ENCODE data around the gene AP1B1. TPM values are rescaled to one million over a fixed set of nuclear protein-coding genes. Genes with fewer than 3 reads are reported as not detected.

Gene AP1B1
- total and polyA plus RNA-seq, 2 of the 8 experiments (the other 6 are each of a cell fraction or from before 2014, with no cell fraction given), result 64.2 to 86.8 TPM

DNA sequence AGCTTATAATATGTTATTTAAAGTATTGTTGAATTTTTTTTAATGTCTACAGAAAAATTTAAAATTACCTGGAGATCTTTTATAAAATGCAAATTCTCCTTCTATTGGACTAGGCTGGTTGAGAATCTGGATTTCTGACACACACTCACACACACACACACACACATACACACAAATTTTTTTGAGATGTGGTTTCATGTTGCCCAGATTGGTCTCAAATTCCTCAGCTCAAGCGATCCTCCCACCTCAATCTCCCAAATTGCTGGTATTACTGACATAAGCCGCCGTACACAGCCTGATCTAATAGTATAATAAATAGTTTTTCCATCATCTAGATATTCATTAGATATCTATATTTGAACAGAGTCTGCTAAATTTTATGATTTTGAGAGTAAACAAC lies 45.5 kb upstream of the AP1B1 start:
- H4K8ac ChIP-seq (ENCODE audit: extremely low read depth, insufficient read depth, low read length), result no peak overlapping the region
- H3K18ac ChIP-seq (ENCODE audit: extremely low read depth, low read length), result no peak overlapping the region
- H2BK15ac ChIP-seq (ENCODE audit: low read length), result no peak overlapping the region
- FAIRE-seq, result no peak
- H3K79me2 ChIP-seq (ENCODE audit: control insufficient read depth in 1 of 2, insufficient read depth in 2 of 2, low read length in 2 of 2), result no peaks in the 10 kb centered on the region
- H3K23ac ChIP-seq (ENCODE audit: insufficient read length), result no peak overlapping the region
- H3K27me3 ChIP-seq (replicated peaks in 1 of 4; ENCODE audit: control insufficient read depth in 3 of 4, extremely low read depth in 1 of 4, insufficient read depth in 3 of 4, low read length in 3 of 4), result no peaks in the 10 kb centered on the region
- ChIA-PET CTCF (ENCODE audit: partially characterized antibody) (interaction anchor here (1.2 kb wide), 1 partner anchor 37 kb away, joined by 3 read pairs; no protein-coding TSS in a partner anchor), POLR2A (ENCODE audit: partially characterized antibody) (no interaction called here)
- H3K4me1 ChIP-seq (replicated peaks in 1 of 4; ENCODE audit: control insufficient read depth in 3 of 4, insufficient read depth in 4 of 4, low read length in 3 of 4), result peaks cover 0 to 4% (median 0%) of the 10 kb centered on the region in 4 experiments; a peak in 1 of 7 replicates
- no peaks in the 10 kb centered on the region for H3K23me2 ChIP-seq (ENCODE audit: low read depth, low read length)
- H4K5ac ChIP-seq (ENCODE audit: insufficient read length, low read depth, low read length), result no peak overlapping the region
- WGBS, 2 experiments (ENCODE audit: extremely low coverage in 1 of 2, insufficient coverage in 1 of 2, insufficient read length in 1 of 2, insufficient replicate concordance in 2 of 2, low coverage in 1 of 2, low lambda C conversion rate in 2 of 2, missing lambda C conversion rate in 1 of 2), result 94% methylated on average over 3 of the region's 3 CpGs; no CpG with 5 or more reads in 1 of the 2 experiments
- no peak overlapping the region for H3K9ac ChIP-seq (replicated peaks in 1 of 4; ENCODE audit: extremely low read depth in 1 of 4, low read depth in 3 of 4, low read length in 3 of 4)
- H2BK12ac ChIP-seq (ENCODE audit: low read depth, low read length), result no peak overlapping the region
- no peak overlapping the region for H2BK120ac ChIP-seq (replicated peaks; ENCODE audit: low read depth, low read length)
- no peak for DNase-seq (ENCODE audit: low read depth in 1 of 2, low spot score in 2 of 2)
- no peak overlapping the region for H3K4me2 ChIP-seq (ENCODE audit: insufficient read depth in 1 of 2, low read depth in 2 of 2, low read length in 2 of 2)
- no peak overlapping the region for H3K4me3 ChIP-seq (ENCODE audit: extremely low read depth in 1 of 4, insufficient read depth in 2 of 4, low read depth in 3 of 4, low read length in 4 of 4)
- no peak overlapping the region for H3K4ac ChIP-seq (replicated peaks; ENCODE audit: insufficient read length, low read depth, low read length)
- no peaks in the 10 kb centered on the region for H4K20me1 ChIP-seq (replicated peaks in 1 of 2; ENCODE audit: control insufficient read depth in 1 of 2, insufficient read depth in 2 of 2, low read length in 2 of 2)
- H2BK20ac ChIP-seq (ENCODE audit: low read length), result no peak overlapping the region
- H4K91ac ChIP-seq (replicated peaks; ENCODE audit: insufficient read length, low read length), result no peak overlapping the region
- H2BK5ac ChIP-seq (ENCODE audit: low read depth, low read length), result no peak overlapping the region
- no peak overlapping the region for H2AK5ac ChIP-seq (ENCODE audit: low read depth, low read length)
- H3K36me3 ChIP-seq (ENCODE audit: control insufficient read depth in 2 of 4, insufficient read depth in 4 of 4, low read length in 3 of 4), result no peaks in the 10 kb centered on the region
- no peak overlapping the region for H2AFZ ChIP-seq (ENCODE audit: low read length)
- no peaks in the 10 kb centered on the region for H3K79me1 ChIP-seq (ENCODE audit: low read depth, low read length)
- H3K27ac ChIP-seq (ENCODE audit: low read depth, low read length), result no peak overlapping the region
- no peak overlapping the region for H3K14ac ChIP-seq (ENCODE audit: insufficient read length)
- no peaks in the 10 kb centered on the region for H3K9me3 ChIP-seq (ENCODE audit: insufficient read depth in 2 of 2, low read depth in 1 of 2, low read length in 1 of 2)
- no peak overlapping the region for H3K56ac ChIP-seq (replicated peaks; ENCODE audit: insufficient read length, low read depth, low read length)
- TF ChIP-seq BCL11A (IDR thresholded peaks at IDR 0.05; ENCODE audit: low read depth in 2 of 2, low read length in 2 of 2), result no peak
- TF ChIP-seq NANOG (IDR thresholded peaks at IDR 0.05; ENCODE audit: insufficient read depth, low read depth, low read length, poor library complexity, severe bottlenecking), result no peak
- TF ChIP-seq, protein P1, sequence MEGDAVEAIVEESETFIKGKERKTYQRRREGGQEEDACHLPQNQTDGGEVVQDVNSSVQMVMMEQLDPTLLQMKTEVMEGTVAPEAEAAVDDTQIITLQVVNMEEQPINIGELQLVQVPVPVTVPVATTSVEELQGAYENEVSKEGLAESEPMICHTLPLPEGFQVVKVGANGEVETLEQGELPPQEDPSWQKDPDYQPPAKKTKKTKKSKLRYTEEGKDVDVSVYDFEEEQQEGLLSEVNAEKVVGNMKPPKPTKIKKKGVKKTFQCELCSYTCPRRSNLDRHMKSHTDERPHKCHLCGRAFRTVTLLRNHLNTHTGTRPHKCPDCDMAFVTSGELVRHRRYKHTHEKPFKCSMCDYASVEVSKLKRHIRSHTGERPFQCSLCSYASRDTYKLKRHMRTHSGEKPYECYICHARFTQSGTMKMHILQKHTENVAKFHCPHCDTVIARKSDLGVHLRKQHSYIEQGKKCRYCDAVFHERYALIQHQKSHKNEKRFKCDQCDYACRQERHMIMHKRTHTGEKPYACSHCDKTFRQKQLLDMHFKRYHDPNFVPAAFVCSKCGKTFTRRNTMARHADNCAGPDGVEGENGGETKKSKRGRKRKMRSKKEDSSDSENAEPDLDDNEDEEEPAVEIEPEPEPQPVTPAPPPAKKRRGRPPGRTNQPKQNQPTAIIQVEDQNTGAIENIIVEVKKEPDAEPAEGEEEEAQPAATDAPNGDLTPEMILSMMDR (IDR thresholded peaks at IDR 0.05; ENCODE audit: control extremely low read depth in 1 of 3, insufficient read depth in 1 of 3, low read depth in 1 of 3, low read length in 3 of 3), result no peak
- TF ChIP-seq HDAC2 (IDR thresholded peaks at IDR 0.05; ENCODE audit: borderline replicate concordance in 1 of 2, low read depth in 2 of 2, low read length in 2 of 2), result no peak
- TF ChIP-seq EZH2 (IDR thresholded peaks at IDR 0.05; ENCODE audit: low read depth, low read length, severe bottlenecking), result no peak
- no peak for TF ChIP-seq TAF1 (IDR thresholded peaks at IDR 0.05; ENCODE audit: low read depth, low read length)
- TF ChIP-seq JUND (IDR thresholded peaks at IDR 0.05; ENCODE audit: low read length), result no peak
- no peak for TF ChIP-seq BACH1 (IDR thresholded peaks at IDR 0.05; ENCODE audit: low read length)
- TF ChIP-seq FOSL1 (IDR thresholded peaks at IDR 0.05; ENCODE audit: insufficient read depth, low read depth, low read length), result no peak
- TF ChIP-seq TBP (IDR thresholded peaks at IDR 0.05; ENCODE audit: low read depth, low read length), result no peak
- no peak for TF ChIP-seq RAD21 (IDR thresholded peaks at IDR 0.05 in 1 of 2, conservative IDR thresholded peaks at IDR 0.05 in 1 of 2; ENCODE audit: low read depth in 2 of 2, low read length in 2 of 2)

Measured in H1 (cell line).